Liver (tissue), 9 donors: ENCODE data around the gene HJV. TPM values are rescaled to one million over a fixed set of nuclear protein-coding genes. Genes with fewer than 3 reads are reported as not detected.
A peak's percentile ranks its signal among the peaks of the same experiment; 100 is the strongest.

Experiments used
- DNase-seq: peaks from one replicate; pipeline ENCODE4 v3.0.0-alpha.2; 2017; ENCODE audit warnings: low spot score
- H3K27ac ChIP-seq, 2 donors: one replicate each; pipeline ENCODE4 v1.7.0; 2013; ENCODE audit warnings: inconsistent platforms in 2 of 2, low read length in 2 of 2, control low read depth in 1 of 2, low read depth in 1 of 2, mild to moderate bottlenecking in 1 of 2
- H3K27me3 ChIP-seq, 4 donors: one replicate each; pipeline versions ENCODE4 v1.6.1 to v1.7.0; 2013; ENCODE audit warnings: low read length in 3 of 4, inconsistent platforms in 1 of 4, mild to moderate bottlenecking in 1 of 4, moderate library complexity in 1 of 4; ENCODE audit not compliant: control insufficient read depth in 4 of 4, insufficient read depth in 4 of 4
- H3K36me3 ChIP-seq, 4 donors: one replicate each; pipeline versions ENCODE4 v1.6.1 to v1.7.0; 2013; ENCODE audit warnings: low read length in 3 of 4, mild to moderate bottlenecking in 3 of 4, low read depth in 1 of 4, moderate library complexity in 1 of 4; ENCODE audit not compliant: control insufficient read depth in 4 of 4, insufficient read depth in 3 of 4
- H3K4me1 ChIP-seq, 4 donors: one replicate each; pipeline versions ENCODE4 v1.6.1 to v1.7.0; 2013; ENCODE audit warnings: low read length in 3 of 4, mild to moderate bottlenecking in 3 of 4, moderate library complexity in 1 of 4; ENCODE audit not compliant: control insufficient read depth in 4 of 4, insufficient read depth in 4 of 4
- H3K4me3 ChIP-seq, 3 donors: one replicate each; pipeline versions ENCODE4 v1.6.1 to v1.7.0; 2013; ENCODE audit warnings: low read length in 3 of 3, control low read depth in 1 of 3, low read depth in 1 of 3, mild to moderate bottlenecking in 1 of 3
- H3K9ac ChIP-seq, 2 donors: one replicate each; pipeline ENCODE4 v1.7.0; 2013; ENCODE audit warnings: low read length in 2 of 2, mild to moderate bottlenecking in 2 of 2, moderate library complexity in 2 of 2, control low read depth in 1 of 2, low read depth in 1 of 2
- H3K9me3 ChIP-seq, 4 donors: one replicate each; pipeline versions ENCODE4 v1.6.1 to v1.7.0; 2013; ENCODE audit warnings: low read length in 3 of 4; ENCODE audit not compliant: control insufficient read depth in 4 of 4
- FOXA1 ChIP-seq: IDR thresholded peaks from 2 replicates; pipeline ENCODE4 v1.6.1; 2016; ENCODE audit warnings: antibody characterized with exemption
- GABPA ChIP-seq, 2 donors: IDR thresholded peaks in 1 of 2; conservative IDR thresholded peaks in 1 of 2; 2 replicates each; pipeline ENCODE4 v1.6.1; 2016; ENCODE audit warnings: antibody characterized with exemption in 2 of 2, mild to moderate bottlenecking in 1 of 2, moderate library complexity in 1 of 2
- HNF4A ChIP-seq, 2 donors: conservative IDR thresholded peaks; 2 replicates each; pipeline ENCODE4 v1.6.1; 2016; ENCODE audit warnings: antibody characterized with exemption in 2 of 2, mild to moderate bottlenecking in 2 of 2
- JUND ChIP-seq, 2 donors: IDR thresholded peaks; 2 replicates each; pipeline ENCODE4 v1.6.1; 2016; ENCODE audit warnings: antibody characterized with exemption in 2 of 2
- RAD21 ChIP-seq, 2 donors: IDR thresholded peaks; 2 replicates each; pipeline ENCODE4 v1.6.1; 2016; ENCODE audit warnings: antibody characterized with exemption in 2 of 2, mild to moderate bottlenecking in 2 of 2
- RXRA ChIP-seq, 2 donors: IDR thresholded peaks; 2 replicates each; pipeline ENCODE4 v1.6.1; 2017 to 2018; ENCODE audit warnings: antibody characterized with exemption in 2 of 2, mild to moderate bottlenecking in 1 of 2
- SP1 ChIP-seq: IDR thresholded peaks from 2 replicates; pipeline ENCODE4 v1.6.1; 2018; ENCODE audit warnings: antibody characterized with exemption, mild to moderate bottlenecking
- TAF1 ChIP-seq: conservative IDR thresholded peaks from 2 replicates; pipeline ENCODE4 v1.6.1; 2016; ENCODE audit warnings: antibody characterized with exemption, mild to moderate bottlenecking
- YY1 ChIP-seq: IDR thresholded peaks from 2 replicates; pipeline ENCODE4 v1.6.1; 2016; ENCODE audit warnings: antibody characterized with exemption, mild to moderate bottlenecking
- WGBS: extraction: QIAGEN DNeasy Blood & Tissue Kit; methylation state at CpG from one replicate; pipeline ENCODE4 v1.1.7; 2013; 5-methylcytosine and 5-hydroxymethylcytosine counted together
- polyA plus RNA-seq, 2 donors: library from polyadenylated mRNA; stranded (reverse) in 1 of 2; unstranded in 1 of 2; fragments of 200-250 nt in 1 of 2; fragments of >200 nt in 1 of 2; fragmentation: Nextera tagmentation in 1 of 2; extraction: Ambion mirVana in 1 of 2; gene quantifications; one replicate each; pipeline versions ENCODE4 v1.2.1 to v1.2.3, GENCODE V29; 2013 to 2015
- total RNA-seq, 2 donors: library from RNA; depleted of rRNA; stranded (reverse); fragments of >200 nt; gene quantifications; one replicate each; pipeline ENCODE4 v1.2.3, GENCODE V29; 2014
- TF ChIP-seq, protein P1 (sequence below): IDR thresholded peaks from 2 replicates; pipeline ENCODE4 v1.6.1; 2016; ENCODE audit warnings: antibody characterized with exemption
- TF ChIP-seq, protein P2 (sequence below): IDR thresholded peaks from 2 replicates; pipeline ENCODE4 v1.6.1; 2016; ENCODE audit warnings: antibody characterized with exemption
- TF ChIP-seq, protein P3 (sequence below): fragments of 150-350 bp; IDR thresholded peaks from 2 replicates; pipeline ENCODE4 v1.5.1; 2017; ENCODE audit warnings: improper control_type of control experiment, low read depth, low read length; ENCODE audit not compliant: missing input control
- donor health status: healthy.
- donor health status: healthy.
- donor health status: healthy.
- donor health status: healthy.
- donor health status: healthy.

The HJV gene
- total and polyA plus RNA-seq, 4 donors, result 68.0 to 138 (median 97.6) TPM

DNA sequence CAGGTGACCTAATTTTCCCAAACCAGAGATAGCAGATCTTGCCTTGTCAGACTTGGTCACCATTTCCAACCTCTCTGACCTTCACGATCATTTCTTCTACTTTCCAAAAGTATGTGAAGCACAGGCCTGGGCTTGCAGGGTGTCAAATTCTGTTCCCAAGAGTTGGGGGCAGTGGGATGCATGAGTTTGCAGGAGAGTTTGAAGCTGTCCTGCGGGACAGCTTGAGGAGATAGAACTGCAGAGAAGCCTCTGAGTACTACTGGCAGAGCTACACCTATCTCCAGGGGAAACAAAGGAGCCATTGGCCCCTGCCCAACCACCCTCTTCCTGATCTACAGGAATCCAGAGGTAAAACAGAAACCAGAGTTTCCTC lies 36.4 kb downstream of the HJV start:
- TF ChIP-seq, protein P1, sequence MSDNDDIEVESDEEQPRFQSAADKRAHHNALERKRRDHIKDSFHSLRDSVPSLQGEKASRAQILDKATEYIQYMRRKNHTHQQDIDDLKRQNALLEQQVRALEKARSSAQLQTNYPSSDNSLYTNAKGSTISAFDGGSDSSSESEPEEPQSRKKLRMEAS, result no peak
- TF ChIP-seq RXRA (IDR thresholded peaks at IDR 0.05), result no peak
- Histone ChIP-seq H3K4me1 (peaks cover 25 to 49% (median 29%) of the 10 kb centered on the region in 4 donors), H3K27ac (peak overlapping the region; percentile 58 to 61), H3K27me3 (no peaks in the 10 kb centered on the region), H3K36me3 (no peaks in the 10 kb centered on the region), H3K9me3 (no peaks in the 10 kb centered on the region), H3K4me3 (no peak overlapping the region), H3K9ac (no peak overlapping the region)
- WGBS, result 88% methylated on average over 2 of the region's 2 CpGs
- DNase-seq, result no peak

DNA sequence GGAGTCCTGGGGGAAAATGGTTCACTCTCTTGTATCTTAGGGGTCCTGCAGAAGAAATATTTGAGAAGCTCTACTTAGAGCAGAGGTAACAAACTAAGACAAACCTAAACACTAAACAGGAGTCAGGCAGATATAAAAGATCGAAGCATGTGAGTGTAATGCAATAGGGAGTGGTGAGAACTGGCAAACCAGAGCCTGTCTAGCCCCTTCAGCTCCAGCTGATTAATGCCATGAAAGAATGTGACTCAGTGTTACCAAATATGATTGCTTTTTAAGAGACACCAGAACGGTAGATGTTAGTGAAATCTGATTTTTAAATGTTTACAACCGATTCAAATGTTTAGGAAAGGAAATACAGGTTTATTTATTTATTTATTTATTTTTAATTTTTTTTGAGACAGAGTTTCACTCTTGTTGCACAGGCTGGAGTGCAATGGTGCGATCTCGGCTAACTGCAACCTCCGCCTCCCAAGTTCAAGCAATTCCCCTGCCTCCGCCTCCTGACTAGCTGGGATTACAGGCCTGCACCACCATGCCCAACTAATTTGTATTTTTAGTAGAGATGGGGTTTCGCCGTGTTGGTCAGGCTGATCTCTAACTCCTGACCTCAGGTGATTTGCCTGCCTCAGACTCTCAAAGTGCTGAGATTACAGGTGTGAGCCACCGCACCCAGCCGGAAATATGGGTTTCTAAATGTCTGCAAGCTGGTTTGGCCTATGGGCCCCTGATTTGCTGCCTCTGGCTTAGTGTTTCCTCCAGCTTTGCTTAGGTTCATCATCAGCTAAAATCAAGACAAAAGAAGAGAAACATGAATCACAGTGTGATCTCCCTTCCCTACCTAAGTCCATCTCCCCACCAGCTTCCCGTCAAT lies 37.3 kb downstream of the HJV start:
- TF ChIP-seq TAF1, result no peak
- no peak for TF ChIP-seq FOXA1
- peaks cover 25 to 54% (median 30%) of the 10 kb centered on the region in 4 donors for H3K4me1 ChIP-seq
- no peaks in the 10 kb centered on the region for H3K9me3 ChIP-seq
- H3K27me3 ChIP-seq, result no peaks in the 10 kb centered on the region
- no peak overlapping the region for H3K4me3 ChIP-seq
- no peak overlapping the region for H3K9ac ChIP-seq
- no peaks in the 10 kb centered on the region for H3K36me3 ChIP-seq
- WGBS, result 93% methylated on average over 12 of the region's 12 CpGs
- no peak for DNase-seq
- peak overlapping the region in 1 of 2 donors; percentile 21 for H3K27ac ChIP-seq

DNA sequence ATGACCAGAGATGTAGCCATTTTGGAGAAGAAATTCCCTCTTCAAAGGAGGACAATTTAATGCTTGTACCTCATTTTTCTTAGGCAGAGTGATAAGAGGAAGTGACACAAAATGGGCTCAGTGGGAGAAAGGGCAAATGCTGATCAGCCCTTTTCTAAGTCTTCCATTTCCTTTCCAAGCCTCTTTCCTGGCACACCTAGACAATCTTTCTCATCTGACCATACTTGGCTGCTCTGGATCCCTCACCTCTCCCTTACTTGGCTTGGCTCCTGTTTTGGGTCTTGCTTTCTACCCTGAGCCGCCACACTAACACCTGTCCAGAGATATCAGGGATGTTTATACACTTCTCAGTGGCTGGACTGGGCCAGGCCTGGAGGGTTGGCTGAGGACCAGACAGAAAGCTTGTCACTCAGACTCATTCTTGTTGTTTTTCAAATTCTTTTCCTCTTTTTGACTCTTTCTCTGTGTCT lies 38.3 kb downstream of the HJV start:
- Histone ChIP-seq H3K4me1 (peaks cover 25 to 54% (median 35%) of the 10 kb centered on the region in 4 donors), H3K27me3 (no peaks in the 10 kb centered on the region), H3K9ac (no peak overlapping the region), H3K36me3 (peaks cover 0 to 4% (median 0%) of the 10 kb centered on the region in 4 donors), H3K9me3 (no peaks in the 10 kb centered on the region), H3K27ac (peak overlapping the region; percentile 21 to 44), H3K4me3 (no peak overlapping the region)
- 29% methylated on average over 1 of the region's 1 CpG for WGBS
- DNase-seq, result no peak
- TF ChIP-seq JUND (IDR thresholded peaks at IDR 0.05) (peak in 1 of 2 donors; percentile 25), FOXA1 (no peak), TAF1 (peak; percentile 60), RAD21 (IDR thresholded peaks at IDR 0.05) (peak in 1 of 2 donors; percentile 31), SP1 (peak; percentile 82), HNF4A (conservative IDR thresholded peaks at IDR 0.05) (peak; percentile 20), YY1 (peak; percentile 76), RXRA (IDR thresholded peaks at IDR 0.05) (peak; percentile 87 to 92), GABPA (IDR thresholded peaks at IDR 0.05 in 1 of 2, conservative IDR thresholded peaks at IDR 0.05 in 1 of 2) (peak in 1 of 2 donors; percentile 59)
- TF ChIP-seq, protein P2, sequence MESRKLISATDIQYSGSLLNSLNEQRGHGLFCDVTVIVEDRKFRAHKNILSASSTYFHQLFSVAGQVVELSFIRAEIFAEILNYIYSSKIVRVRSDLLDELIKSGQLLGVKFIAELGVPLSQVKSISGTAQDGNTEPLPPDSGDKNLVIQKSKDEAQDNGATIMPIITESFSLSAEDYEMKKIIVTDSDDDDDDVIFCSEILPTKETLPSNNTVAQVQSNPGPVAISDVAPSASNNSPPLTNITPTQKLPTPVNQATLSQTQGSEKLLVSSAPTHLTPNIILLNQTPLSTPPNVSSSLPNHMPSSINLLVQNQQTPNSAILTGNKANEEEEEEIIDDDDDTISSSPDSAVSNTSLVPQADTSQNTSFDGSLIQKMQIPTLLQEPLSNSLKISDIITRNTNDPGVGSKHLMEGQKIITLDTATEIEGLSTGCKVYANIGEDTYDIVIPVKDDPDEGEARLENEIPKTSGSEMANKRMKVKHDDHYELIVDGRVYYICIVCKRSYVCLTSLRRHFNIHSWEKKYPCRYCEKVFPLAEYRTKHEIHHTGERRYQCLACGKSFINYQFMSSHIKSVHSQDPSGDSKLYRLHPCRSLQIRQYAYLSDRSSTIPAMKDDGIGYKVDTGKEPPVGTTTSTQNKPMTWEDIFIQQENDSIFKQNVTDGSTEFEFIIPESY, result no peak
- TF ChIP-seq, protein P1, result peak; percentile 37
- TF ChIP-seq, protein P3, sequence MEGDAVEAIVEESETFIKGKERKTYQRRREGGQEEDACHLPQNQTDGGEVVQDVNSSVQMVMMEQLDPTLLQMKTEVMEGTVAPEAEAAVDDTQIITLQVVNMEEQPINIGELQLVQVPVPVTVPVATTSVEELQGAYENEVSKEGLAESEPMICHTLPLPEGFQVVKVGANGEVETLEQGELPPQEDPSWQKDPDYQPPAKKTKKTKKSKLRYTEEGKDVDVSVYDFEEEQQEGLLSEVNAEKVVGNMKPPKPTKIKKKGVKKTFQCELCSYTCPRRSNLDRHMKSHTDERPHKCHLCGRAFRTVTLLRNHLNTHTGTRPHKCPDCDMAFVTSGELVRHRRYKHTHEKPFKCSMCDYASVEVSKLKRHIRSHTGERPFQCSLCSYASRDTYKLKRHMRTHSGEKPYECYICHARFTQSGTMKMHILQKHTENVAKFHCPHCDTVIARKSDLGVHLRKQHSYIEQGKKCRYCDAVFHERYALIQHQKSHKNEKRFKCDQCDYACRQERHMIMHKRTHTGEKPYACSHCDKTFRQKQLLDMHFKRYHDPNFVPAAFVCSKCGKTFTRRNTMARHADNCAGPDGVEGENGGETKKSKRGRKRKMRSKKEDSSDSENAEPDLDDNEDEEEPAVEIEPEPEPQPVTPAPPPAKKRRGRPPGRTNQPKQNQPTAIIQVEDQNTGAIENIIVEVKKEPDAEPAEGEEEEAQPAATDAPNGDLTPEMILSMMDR, result no peak
